HG03460 (cell line): ENCODE measurements around the gene SNAP91.
"Not testable (repeated sequence)": the region's sequence is repeated elsewhere in the genome, so short reads cannot be mapped to it uniquely, and the experiment has no call there.

ENCODE experiments used
- ATAC-seq: cut with Tn5 transposase; IDR thresholded peaks from one replicate; pipeline ENCODE4 v1.9.1; 2021; ENCODE audit not compliant: unreplicated experiment

The SNAP91 gene

GRCh38 chr6:83633609-83634008 is 75.3 kb downstream of the SNAP91 start:
- ATAC-seq: no peak

GRCh38 chr6:83633149-83633548 is 75.8 kb downstream of the SNAP91 start:
- ATAC-seq: no peak

- ATAC-seq: not testable (repeated sequence)
These were observed 79.0 kb downstream of the SNAP91 start for GRCh38 chr6:83629908-83630307.

- ATAC-seq: peak; percentile 64
These were observed 93.6 kb downstream of the SNAP91 start for GRCh38 chr6:83615025-83615999.

GRCh38 chr6:83613378-83613777 is 95.5 kb downstream of the SNAP91 start:
- no peak for ATAC-seq

GRCh38 chr6:83609248-83609647 is 99.7 kb downstream of the SNAP91 start:
- ATAC-seq: no peak

GRCh38 chr6:83605517-83605916 is 103.4 kb downstream of the SNAP91 start:
- no peak for ATAC-seq

GRCh38 chr6:83603551-83603950 is 105.3 kb downstream of the SNAP91 start:
- no peak for ATAC-seq

GRCh38 chr6:83601119-83601518 is 107.8 kb downstream of the SNAP91 start:
- ATAC-seq: no peak

- ATAC-seq: no peak
These were observed 108.4 kb downstream of the SNAP91 start for GRCh38 chr6:83600459-83600858.

GRCh38 chr6:83597511-83597910 is 111.4 kb downstream of the SNAP91 start:
- ATAC-seq: no peak

GRCh38 chr6:83597051-83597450 is 111.8 kb downstream of the SNAP91 start:
- no peak for ATAC-seq

- ATAC-seq: no peak
These were observed 114.0 kb downstream of the SNAP91 start for GRCh38 chr6:83594941-83595340.

GRCh38 chr6:83593395-83593785 is 115.5 kb downstream of the SNAP91 start:
- ATAC-seq: no peak

- ATAC-seq: peak; percentile 89
These were observed 116.0 kb downstream of the SNAP91 start for GRCh38 chr6:83592770-83593394.

- ATAC-seq: no peak
These were observed 118.5 kb downstream of the SNAP91 start for GRCh38 chr6:83590416-83590815.

- no peak for ATAC-seq
These were observed 119.8 kb downstream of the SNAP91 start for GRCh38 chr6:83589076-83589475.

- no peak for ATAC-seq
These were observed 130.8 kb downstream of the SNAP91 start for GRCh38 chr6:83578057-83578456.

- ATAC-seq: no peak
These were observed 134.1 kb downstream of the SNAP91 start for GRCh38 chr6:83574783-83575182.

- not testable (repeated sequence) for ATAC-seq
These were observed 137.2 kb downstream of the SNAP91 start for GRCh38 chr6:83571663-83572185.

- no peak for ATAC-seq
These were observed 149.9 kb downstream of the SNAP91 start for GRCh38 chr6:83558975-83559374.

- ATAC-seq: no peak
These were observed 152.0 kb downstream of the SNAP91 start for GRCh38 chr6:83556871-83557270.
